GM18868 (cell line): ENCODE results near the gene SERPINC1.
"Not testable (repeated sequence)": the region's sequence is repeated elsewhere in the genome, so short reads cannot be mapped to it uniquely, and the experiment has no call there.

ENCODE experiments used
- ATAC-seq: cut with Tn5 transposase; IDR thresholded peaks from one replicate; pipeline ENCODE4 v1.9.1; 2021; ENCODE audit warnings: mild to moderate bottlenecking, moderate library complexity; ENCODE audit not compliant: unreplicated experiment

The SERPINC1 gene

GRCh38 chr1:173917149-173917548, at the start of gene SERPINC1:
TSS of gene SERPINC1 (minus strand) at chr1:173917327. CDS start at chr1:173917259, 68 bp downstream.
- ATAC-seq = no peak

- ATAC-seq = not testable (repeated sequence)
Measured at GRCh38 chr1:173965896-173966295, 48.8 kb upstream of the SERPINC1 start.

- no peak for ATAC-seq
Measured at GRCh38 chr1:173963477-173963876, 46.4 kb upstream of the SERPINC1 start.

GRCh38 chr1:173960625-173961024, 43.5 kb upstream of the SERPINC1 start:
- ATAC-seq = no peak

GRCh38 chr1:173954179-173954578, 37.1 kb upstream of the SERPINC1 start:
- ATAC-seq = no peak

- ATAC-seq = no peak
Measured at GRCh38 chr1:173948594-173948993, 31.5 kb upstream of the SERPINC1 start.

GRCh38 chr1:173946380-173946921, 29.3 kb upstream of the SERPINC1 start:
- ATAC-seq = no peak

GRCh38 chr1:173937062-173937461, 19.9 kb upstream of the SERPINC1 start:
- ATAC-seq = no peak

- no peak for ATAC-seq
Measured at GRCh38 chr1:173934440-173934839, 17.3 kb upstream of the SERPINC1 start.

- ATAC-seq = not testable (repeated sequence)
Measured at GRCh38 chr1:173930541-173930940, 13.4 kb upstream of the SERPINC1 start.

- no peak for ATAC-seq
Measured at GRCh38 chr1:173925306-173926242, 8.4 kb upstream of the SERPINC1 start.

- no peak for ATAC-seq
Measured at GRCh38 chr1:173920861-173921260, 3.7 kb upstream of the SERPINC1 start.

GRCh38 chr1:173917635-173918493, 737 bp upstream of the SERPINC1 start:
- ATAC-seq = no peak

- no peak for ATAC-seq
Measured at GRCh38 chr1:173916667-173917066, 460 bp downstream of the SERPINC1 start.

- ATAC-seq = no peak
Measured at GRCh38 chr1:173915596-173915995, 1.5 kb downstream of the SERPINC1 start.

GRCh38 chr1:173914366-173914871, 2.7 kb downstream of the SERPINC1 start:
- ATAC-seq = no peak

- ATAC-seq = no peak
Measured at GRCh38 chr1:173913111-173913510, 4.0 kb downstream of the SERPINC1 start.

- ATAC-seq = no peak
Measured at GRCh38 chr1:173903827-173904531, 13.1 kb downstream of the SERPINC1 start.

- ATAC-seq = no peak
Measured at GRCh38 chr1:173900992-173901391, 16.1 kb downstream of the SERPINC1 start.

- no peak for ATAC-seq
Measured at GRCh38 chr1:173900427-173900826, 16.7 kb downstream of the SERPINC1 start.
